ENCODE data around the gene RPS3.
"Not testable (repeated sequence)": the region's sequence is repeated elsewhere in the genome, so short reads cannot be mapped to it uniquely, and the experiment has no call there.

- TF ChIP-seq CTCF, MAX (IDR thresholded peaks at IDR 0.05; ENCODE audit: low read depth, low read length): not testable (repeated sequence)
These were observed 37.0 kb upstream of the RPS3 start for GRCh38 chr11:75362285-75362684.

All from NB4 (cell line).